Nephron progenitor cell (in vitro differentiated cells): Measurements from ENCODE around the gene FLT3LG.
A peak's percentile ranks its signal among the peaks of the same experiment; 100 is the strongest.

Experiments used
- DNase-seq: peaks from one replicate; pipeline ENCODE4 v3.0.0; 2021
- H3K27ac Mint-ChIP-seq: 2 replicates; pipeline ENCODE4 v1.8.0; 2021; ENCODE audit warnings: mild to moderate bottlenecking, moderate library complexity, mixed read lengths
- H3K27me3 Mint-ChIP-seq: 2 replicates; pipeline ENCODE4 v1.8.0; 2021; ENCODE audit warnings: mild to moderate bottlenecking, low read depth, mixed read lengths; ENCODE audit not compliant: poor library complexity
- H3K36me3 Mint-ChIP-seq: 2 replicates; pipeline ENCODE4 v1.8.0; 2021; ENCODE audit warnings: low read depth, mixed read lengths
- H3K4me1 Mint-ChIP-seq: 2 replicates; pipeline ENCODE4 v1.8.0; 2021; ENCODE audit warnings: mixed read lengths
- H3K4me3 Mint-ChIP-seq: 2 replicates; pipeline ENCODE4 v1.8.0; 2021; ENCODE audit warnings: mild to moderate bottlenecking, moderate library complexity, mixed read lengths
- H3K9me3 Mint-ChIP-seq: 2 replicates; pipeline ENCODE4 v1.8.0; 2021; ENCODE audit warnings: mild to moderate bottlenecking, moderate library complexity, mixed read lengths
- TF ChIP-seq, protein P1 (sequence below): fragments of 200-600 bp; sonication (generic); IDR thresholded peaks from 2 replicates; pipeline ENCODE4 v1.5.0; 2021; ENCODE audit warnings: antibody characterized with exemption

Gene FLT3LG

DNA sequence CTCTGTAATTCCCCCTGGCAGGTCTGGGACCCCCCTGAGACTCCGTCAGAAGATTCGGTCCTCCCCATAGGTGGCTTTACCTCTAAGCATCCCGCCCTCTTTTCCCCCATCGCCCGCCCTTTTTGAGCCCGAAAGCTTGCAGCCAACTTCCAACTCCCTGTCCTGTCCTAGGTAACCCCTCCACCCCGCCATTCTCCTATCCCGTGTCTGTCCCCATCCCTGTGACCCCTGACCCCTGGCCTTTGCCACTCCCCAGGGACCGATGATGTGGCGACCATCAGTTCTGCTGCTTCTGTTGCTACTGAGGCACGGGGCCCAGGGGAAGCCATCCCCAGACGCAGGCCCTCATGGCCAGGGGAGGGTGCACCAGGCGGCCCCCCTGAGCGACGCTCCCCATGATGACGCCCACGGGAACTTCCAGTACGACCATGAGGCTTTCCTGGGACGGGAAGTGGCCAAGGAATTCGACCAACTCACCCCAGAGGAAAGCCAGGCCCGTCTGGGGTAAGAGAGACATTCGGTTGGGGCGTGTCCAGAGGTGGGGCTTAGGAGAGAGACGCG is 54.3 kb downstream of the FLT3LG start:
- Mint-ChIP-seq H3K27ac (no peak overlapping the region), H3K36me3 (peaks cover 45% of the 10 kb centered on the region)
- DNase-seq = no peak

DNA sequence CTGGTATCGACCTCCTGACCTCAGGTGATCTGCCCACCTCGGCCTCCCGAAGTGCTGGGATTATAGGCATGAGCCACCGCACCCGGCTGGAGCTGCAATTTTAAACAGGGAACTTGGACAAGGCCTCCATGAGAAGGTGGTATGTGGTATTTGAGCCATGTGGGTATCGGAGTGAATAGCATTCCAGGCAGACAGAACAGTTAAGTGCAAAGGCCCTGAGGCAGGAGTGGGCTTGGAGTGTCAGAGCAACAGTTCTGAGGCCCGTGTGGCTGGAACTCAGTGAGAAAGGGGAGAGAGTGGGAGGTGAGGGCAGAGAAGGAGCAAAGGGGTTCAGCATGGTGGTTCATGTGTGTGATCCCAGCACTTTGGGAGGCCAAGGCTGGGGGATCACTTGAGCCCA is 56.7 kb downstream of the FLT3LG start:
- peaks cover 28% of the 10 kb centered on the region for H3K27me3 Mint-ChIP-seq
- TF ChIP-seq, protein P1, sequence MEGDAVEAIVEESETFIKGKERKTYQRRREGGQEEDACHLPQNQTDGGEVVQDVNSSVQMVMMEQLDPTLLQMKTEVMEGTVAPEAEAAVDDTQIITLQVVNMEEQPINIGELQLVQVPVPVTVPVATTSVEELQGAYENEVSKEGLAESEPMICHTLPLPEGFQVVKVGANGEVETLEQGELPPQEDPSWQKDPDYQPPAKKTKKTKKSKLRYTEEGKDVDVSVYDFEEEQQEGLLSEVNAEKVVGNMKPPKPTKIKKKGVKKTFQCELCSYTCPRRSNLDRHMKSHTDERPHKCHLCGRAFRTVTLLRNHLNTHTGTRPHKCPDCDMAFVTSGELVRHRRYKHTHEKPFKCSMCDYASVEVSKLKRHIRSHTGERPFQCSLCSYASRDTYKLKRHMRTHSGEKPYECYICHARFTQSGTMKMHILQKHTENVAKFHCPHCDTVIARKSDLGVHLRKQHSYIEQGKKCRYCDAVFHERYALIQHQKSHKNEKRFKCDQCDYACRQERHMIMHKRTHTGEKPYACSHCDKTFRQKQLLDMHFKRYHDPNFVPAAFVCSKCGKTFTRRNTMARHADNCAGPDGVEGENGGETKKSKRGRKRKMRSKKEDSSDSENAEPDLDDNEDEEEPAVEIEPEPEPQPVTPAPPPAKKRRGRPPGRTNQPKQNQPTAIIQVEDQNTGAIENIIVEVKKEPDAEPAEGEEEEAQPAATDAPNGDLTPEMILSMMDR = no peak
- DNase-seq = no peak
- H3K4me1 Mint-ChIP-seq = peaks cover 33% of the 10 kb centered on the region
- H3K27ac Mint-ChIP-seq = no peak overlapping the region
- H3K9me3 Mint-ChIP-seq = peaks cover 4% of the 10 kb centered on the region
- H3K4me3 Mint-ChIP-seq = no peak overlapping the region
- peaks cover 32% of the 10 kb centered on the region for H3K36me3 Mint-ChIP-seq

More for the DNA sequence above, 54.3 kb downstream of the FLT3LG start:
- Mint-ChIP-seq H3K4me3 (peak overlapping the region; percentile 70), H3K27me3 (peaks cover 22% of the 10 kb centered on the region), H3K4me1 (peaks cover 27% of the 10 kb centered on the region), H3K9me3 (peaks cover 4% of the 10 kb centered on the region)
- TF ChIP-seq, protein P1 = no peak

DNA sequence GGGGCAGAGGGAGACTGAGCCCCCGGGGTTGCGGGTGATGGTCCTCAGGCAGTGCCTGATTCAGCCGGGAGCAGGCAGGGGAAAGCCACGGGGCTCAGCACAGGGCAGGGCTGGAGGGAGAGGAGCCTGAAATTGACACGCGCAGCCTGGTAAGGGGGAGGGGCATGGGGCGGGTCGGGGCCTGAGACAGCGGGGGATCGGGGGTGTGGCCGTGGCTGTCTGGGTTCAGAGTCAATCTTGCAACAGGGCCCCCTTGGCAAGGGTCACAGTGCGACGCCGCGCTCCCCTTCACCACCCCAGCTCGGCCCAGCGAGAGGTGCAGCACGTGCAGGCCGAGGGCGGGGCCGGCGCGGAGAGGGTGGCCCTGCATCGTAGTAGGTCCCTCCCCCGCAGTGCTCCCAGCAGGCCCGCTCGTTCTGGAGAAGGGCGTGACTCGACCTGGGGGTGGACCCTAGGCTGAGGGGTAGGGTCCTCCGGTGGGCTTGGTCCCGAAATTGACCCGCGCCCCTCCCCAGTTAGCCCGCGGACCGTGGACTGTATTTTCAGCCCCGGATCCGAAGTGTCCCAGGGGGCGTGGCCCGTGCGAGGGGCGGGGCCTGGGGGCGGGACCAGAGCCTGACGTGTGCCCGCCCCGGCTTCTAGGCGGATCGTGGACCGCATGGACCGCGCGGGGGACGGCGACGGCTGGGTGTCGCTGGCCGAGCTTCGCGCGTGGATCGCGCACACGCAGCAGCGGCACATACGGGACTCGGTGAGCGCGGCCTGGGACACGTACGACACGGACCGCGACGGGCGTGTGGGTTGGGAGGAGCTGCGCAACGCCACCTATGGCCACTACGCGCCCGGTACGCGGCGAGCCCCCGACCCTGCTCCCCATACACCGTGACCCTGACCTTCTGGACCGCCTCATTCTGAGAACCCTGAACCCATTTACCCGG is 59.8 kb downstream of the FLT3LG start:
- TF ChIP-seq, protein P1 = peak; percentile 34
- Mint-ChIP-seq H3K4me3 (peak overlapping the region; percentile 81), H3K27ac (no peak overlapping the region)

DNA sequence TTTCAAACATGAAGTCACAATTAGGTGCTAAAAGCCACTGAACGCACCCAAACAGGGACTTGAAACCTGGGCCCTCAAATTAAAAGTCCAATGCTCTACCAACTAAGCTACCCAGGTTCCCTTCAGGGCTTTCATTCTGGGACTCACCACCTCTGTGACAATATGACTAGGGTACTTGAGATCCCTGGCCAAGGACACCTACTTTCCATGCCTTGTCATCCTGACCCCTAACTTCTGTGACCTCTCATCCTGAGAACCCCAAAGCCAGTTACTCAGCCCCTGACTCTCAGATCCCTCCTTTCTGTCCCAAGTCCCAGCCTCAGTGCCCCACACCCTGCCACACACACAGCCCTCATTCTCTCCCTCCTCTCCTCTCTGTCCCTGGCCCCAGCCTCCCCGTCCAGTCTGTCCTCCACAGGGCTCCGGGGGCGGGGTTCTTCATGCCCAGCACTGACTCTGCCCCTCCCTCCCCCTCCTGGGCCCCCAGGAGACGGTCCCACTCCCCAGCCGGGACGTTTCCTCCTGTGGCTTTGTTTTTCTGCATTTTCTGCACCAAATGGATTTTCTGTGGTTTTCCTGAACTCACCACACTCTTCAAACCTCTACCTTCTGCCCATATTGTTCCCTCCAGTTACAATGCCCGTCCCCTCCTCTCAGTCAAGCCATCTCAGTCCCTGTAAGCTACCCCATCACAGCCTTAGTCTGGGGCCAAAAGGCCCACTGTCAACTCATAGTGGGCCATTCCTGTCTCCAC is 60.8 kb downstream of the FLT3LG start:
- H3K27ac Mint-ChIP-seq = no peak overlapping the region
- H3K36me3 Mint-ChIP-seq = peaks cover 10% of the 10 kb centered on the region
- DNase-seq = no peak
- peaks cover 28% of the 10 kb centered on the region for H3K4me1 Mint-ChIP-seq
- peaks cover 14% of the 10 kb centered on the region for H3K27me3 Mint-ChIP-seq
- TF ChIP-seq, protein P1 = no peak
- H3K9me3 Mint-ChIP-seq = no peaks in the 10 kb centered on the region
- H3K4me3 Mint-ChIP-seq = peak overlapping the region; percentile 81

More for the DNA sequence above, 59.8 kb downstream of the FLT3LG start:
- Mint-ChIP-seq H3K36me3 (peaks cover 14% of the 10 kb centered on the region), H3K27me3 (peaks cover 18% of the 10 kb centered on the region), H3K9me3 (no peaks in the 10 kb centered on the region), H3K4me1 (peaks cover 28% of the 10 kb centered on the region)
- DNase-seq = peak; percentile 92
